PC-9 (cell line): ENCODE measurements around the gene SMOC2. TPM values are rescaled to one million over a fixed set of nuclear protein-coding genes. Genes with fewer than 3 reads are reported as not detected.
A peak's percentile ranks its signal among the peaks of the same experiment; 100 is the strongest.

Source experiments
- BruUV-seq: library from RNA; stranded (reverse); fragments of 400-500 nt; replicated peaks from 2 replicates; lab custom pipeline; 2021; lab: Mats Ljungman, UMichigan
- CTCF ChIA-PET: fragments of 300-600 bp; sonication (Branson Sonifier 250); formaldehyde crosslinking; loops from one replicate; lab custom pipeline; 2022; ENCODE audit warnings: antibody characterized with exemption; lab: Charles Lee
- POLR2A ChIA-PET: fragments of 300-600 bp; sonication (Branson Sonifier 250); formaldehyde crosslinking; loops from one replicate; lab custom pipeline; 2022; ENCODE audit warnings: antibody characterized with exemption; ENCODE audit not compliant: unreplicated experiment; lab: Charles Lee
- DNase-seq, 2 experiments: peaks; one replicate each; pipeline versions ENCODE4 v3.0.0 to v3.0.0-alpha.2; 2015 to 2022; ENCODE audit warnings: mixed read lengths in 1 of 2
- H2AFZ ChIP-seq: fragments of 200-600 bp; sonication (generic); 2 replicates; pipeline ENCODE4 v1.8.1; 2017; ENCODE audit warnings: antibody characterized with exemption
- H3F3A ChIP-seq: fragments of 200-600 bp; sonication (generic); 2 replicates; pipeline ENCODE4 v1.8.1; 2017; ENCODE audit warnings: antibody characterized with exemption, mild to moderate bottlenecking, low read depth; ENCODE audit not compliant: insufficient read depth
- H3K27ac ChIP-seq: fragments of 200-600 bp; sonication (generic); 2 replicates; pipeline ENCODE4 v1.6.1; 2016; ENCODE audit warnings: mixed run types
- H3K27me3 ChIP-seq: fragments of 200-600 bp; sonication (generic); 2 replicates; pipeline ENCODE4 v1.6.1; 2016; ENCODE audit warnings: low read depth, mixed run types; ENCODE audit not compliant: insufficient read depth
- H3K36me3 ChIP-seq: fragments of 200-600 bp; sonication (generic); 2 replicates; pipeline ENCODE4 v1.6.1; 2016; ENCODE audit warnings: low read depth, mixed run types
- H3K4me1 ChIP-seq: fragments of 200-600 bp; sonication (generic); replicated peaks from 2 replicates; pipeline ENCODE4 v1.6.1; 2016; ENCODE audit warnings: mixed run types; ENCODE audit not compliant: insufficient read depth
- H3K4me2 ChIP-seq: fragments of 200-600 bp; sonication (generic); 2 replicates; pipeline ENCODE4 v1.6.1; 2017; ENCODE audit warnings: mixed run types
- H3K4me3 ChIP-seq: fragments of 200-600 bp; sonication (generic); 2 replicates; pipeline ENCODE4 v1.6.1; 2016; ENCODE audit warnings: mixed run types
- H3K79me2 ChIP-seq: fragments of 200-600 bp; sonication (generic); 2 replicates; pipeline ENCODE4 v1.6.1; 2017; ENCODE audit warnings: low read depth, mixed run types
- H3K9me2 ChIP-seq: fragments of 200-600 bp; sonication (generic); 2 replicates; pipeline ENCODE4 v1.8.1; 2017; ENCODE audit warnings: mild to moderate bottlenecking; ENCODE audit not compliant: insufficient read depth
- H3K9me3 ChIP-seq: fragments of 200-600 bp; sonication (generic); 2 replicates; pipeline ENCODE4 v1.8.1; 2016; ENCODE audit warnings: low read depth; ENCODE audit not compliant: insufficient read depth
- H4K20me1 ChIP-seq: fragments of 200-600 bp; sonication (generic); 2 replicates; pipeline ENCODE4 v1.8.1; 2017; ENCODE audit not compliant: insufficient read depth
- EZH2 ChIP-seq: fragments of 200-600 bp; sonication (generic); IDR thresholded peaks from 2 replicates; pipeline ENCODE4 v1.8.0; 2017; ENCODE audit warnings: antibody characterized with exemption, low read depth
- intact Hi-C: fragments of 100-400 bp; cut with micrococcal nuclease; formaldehyde crosslinking; loops from one replicate; pipeline ENCODE4 v1.10.0; 2022; ENCODE audit not compliant: unreplicated experiment
- total RNA-seq: library from RNA; stranded (reverse); gene quantifications from 2 replicates; pipeline ENCODE4 v1.2.3, GENCODE V29; 2021
- TF ChIP-seq, protein P1 (sequence below): fragments of 200-600 bp; sonication (generic); conservative IDR thresholded peaks from 2 replicates; pipeline ENCODE4 v1.6.1; 2017; ENCODE audit warnings: mixed run types, antibody characterized with exemption, mild to moderate bottlenecking, moderate library complexity

The SMOC2 gene
- total RNA-seq, 1 experiment from 2014 or later = not detected

DNA sequence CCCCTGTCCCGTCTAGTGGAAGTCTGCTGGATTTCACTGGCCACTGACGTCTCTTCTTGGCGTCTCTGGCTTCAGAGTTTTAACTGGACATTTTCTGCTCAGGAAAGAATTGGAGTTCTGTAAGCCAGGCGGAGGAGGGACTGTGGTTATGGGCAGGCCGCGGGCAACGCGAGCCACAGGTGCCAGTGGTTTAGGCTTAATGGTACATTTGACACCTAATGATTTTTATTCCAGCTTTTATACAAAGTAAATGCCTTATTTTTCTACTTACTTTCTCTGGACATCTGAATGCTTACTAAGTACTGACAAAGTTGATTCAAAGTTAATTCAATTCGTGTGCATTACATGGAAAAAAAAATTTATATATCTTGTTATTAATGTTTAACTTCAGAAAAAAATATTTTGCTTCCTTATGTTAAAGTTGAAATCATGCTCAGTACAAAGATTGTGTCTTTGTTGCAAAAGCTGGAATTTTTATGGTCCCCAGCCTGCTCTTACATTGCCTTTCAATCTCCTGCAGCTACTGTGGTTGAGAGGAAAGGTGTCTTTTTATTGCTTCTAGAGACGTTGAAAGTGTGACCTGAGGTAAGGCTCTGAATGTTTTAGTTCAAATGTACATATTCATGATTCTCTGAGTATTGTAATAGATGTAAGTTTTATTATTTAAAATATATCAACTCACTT lies 231.0 kb downstream of the SMOC2 start:
- H3K27me3 ChIP-seq = no peaks in the 10 kb centered on the region
- no peak for TF ChIP-seq EZH2
- TF ChIP-seq, protein P1, sequence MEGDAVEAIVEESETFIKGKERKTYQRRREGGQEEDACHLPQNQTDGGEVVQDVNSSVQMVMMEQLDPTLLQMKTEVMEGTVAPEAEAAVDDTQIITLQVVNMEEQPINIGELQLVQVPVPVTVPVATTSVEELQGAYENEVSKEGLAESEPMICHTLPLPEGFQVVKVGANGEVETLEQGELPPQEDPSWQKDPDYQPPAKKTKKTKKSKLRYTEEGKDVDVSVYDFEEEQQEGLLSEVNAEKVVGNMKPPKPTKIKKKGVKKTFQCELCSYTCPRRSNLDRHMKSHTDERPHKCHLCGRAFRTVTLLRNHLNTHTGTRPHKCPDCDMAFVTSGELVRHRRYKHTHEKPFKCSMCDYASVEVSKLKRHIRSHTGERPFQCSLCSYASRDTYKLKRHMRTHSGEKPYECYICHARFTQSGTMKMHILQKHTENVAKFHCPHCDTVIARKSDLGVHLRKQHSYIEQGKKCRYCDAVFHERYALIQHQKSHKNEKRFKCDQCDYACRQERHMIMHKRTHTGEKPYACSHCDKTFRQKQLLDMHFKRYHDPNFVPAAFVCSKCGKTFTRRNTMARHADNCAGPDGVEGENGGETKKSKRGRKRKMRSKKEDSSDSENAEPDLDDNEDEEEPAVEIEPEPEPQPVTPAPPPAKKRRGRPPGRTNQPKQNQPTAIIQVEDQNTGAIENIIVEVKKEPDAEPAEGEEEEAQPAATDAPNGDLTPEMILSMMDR = no peak
- H4K20me1 ChIP-seq = no peaks in the 10 kb centered on the region
- ChIA-PET POLR2A (no interaction called here), CTCF (no interaction called here)
- no peak for DNase-seq
- no peak overlapping the region for H2AFZ ChIP-seq
- H3K4me1 ChIP-seq = peaks cover 17% of the 10 kb centered on the region
- H3K27ac ChIP-seq = no peak overlapping the region
- no peaks in the 10 kb centered on the region for H3K79me2 ChIP-seq
- no peaks in the 10 kb centered on the region for H3K9me2 ChIP-seq
- H3K4me3 ChIP-seq = no peak overlapping the region
- H3F3A ChIP-seq = peaks cover 5% of the 10 kb centered on the region
- H3K4me2 ChIP-seq = no peak overlapping the region
- BruUV-seq = no TSS peak
- no peaks in the 10 kb centered on the region; the same call in 1 of the 2 replicates for H3K9me3 ChIP-seq
- intact Hi-C loops = no loop called here
- no peaks in the 10 kb centered on the region for H3K36me3 ChIP-seq

DNA sequence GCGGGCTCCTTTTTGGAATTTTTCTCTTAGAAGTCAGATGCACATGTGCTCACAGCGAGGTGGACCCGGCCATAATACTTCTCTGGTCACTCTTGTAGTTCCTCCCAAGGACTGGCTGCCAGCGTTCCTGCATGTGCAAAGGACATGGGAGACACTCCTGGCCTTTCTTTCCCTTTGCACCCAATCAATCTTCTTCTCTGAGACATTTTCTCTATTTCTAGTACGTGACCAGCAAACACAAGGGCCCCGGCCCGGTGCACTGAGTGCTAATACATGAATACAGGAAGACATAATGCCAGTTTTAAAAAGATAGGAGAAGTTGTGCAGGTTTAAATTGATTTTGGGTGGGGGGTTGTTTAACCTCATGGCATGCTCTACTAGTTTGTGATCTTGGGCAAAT lies 233.6 kb downstream of the SMOC2 start:
- BruUV-seq = no TSS peak
- Histone ChIP-seq H3K36me3 (no peaks in the 10 kb centered on the region; the same call in 1 of the 2 replicates), H3K9me3 (no peaks in the 10 kb centered on the region; the same call in 1 of the 2 replicates), H3K79me2 (no peaks in the 10 kb centered on the region), H4K20me1 (no peaks in the 10 kb centered on the region), H3K27ac (no peak overlapping the region), H3K27me3 (no peaks in the 10 kb centered on the region), H3K4me1 (peaks cover 37% of the 10 kb centered on the region), H3K4me3 (no peak overlapping the region), H3K9me2 (no peaks in the 10 kb centered on the region), H2AFZ (no peak overlapping the region), H3K4me2 (no peak overlapping the region), H3F3A (peaks cover 21% of the 10 kb centered on the region)
- no peak for TF ChIP-seq EZH2
- TF ChIP-seq, protein P1 = no peak
- intact Hi-C loops = no loop called here
- ChIA-PET CTCF (no interaction called here), POLR2A (no interaction called here)
- no peak for DNase-seq

- no peak for TF ChIP-seq EZH2
- TF ChIP-seq, protein P1 = no peak
- intact Hi-C loops = loop anchor here (5.0 kb wide), 1 partner anchor 33 kb away; no protein-coding TSS in a partner anchor
- no peaks in the 10 kb centered on the region; the same call in 1 of the 2 replicates for H3K36me3 ChIP-seq
- H3K9me3 ChIP-seq = no peaks in the 10 kb centered on the region; the same call in 1 of the 2 replicates
- ChIA-PET CTCF (no interaction called here), POLR2A (interaction anchor here (0.7 kb wide), 1 partner anchor 13 kb away, joined by 5 read pairs; no protein-coding TSS in a partner anchor)
- BruUV-seq = no TSS peak
- peaks cover 24% of the 10 kb centered on the region for H3F3A ChIP-seq
- peak overlapping the region; percentile 97; the same call in 1 of the 2 replicates for H3K27ac ChIP-seq
- H3K9me2 ChIP-seq = no peaks in the 10 kb centered on the region
- H4K20me1 ChIP-seq = no peaks in the 10 kb centered on the region
- DNase-seq = no peak
- H3K4me2 ChIP-seq = no peak overlapping the region
- no peaks in the 10 kb centered on the region for H3K27me3 ChIP-seq
- no peak overlapping the region for H3K4me3 ChIP-seq
- peaks cover 42% of the 10 kb centered on the region for H3K4me1 ChIP-seq
- H3K79me2 ChIP-seq = no peaks in the 10 kb centered on the region
- H2AFZ ChIP-seq = no peak overlapping the region
Observed at GRCh38 chr6:168675375-168675774, 234.4 kb downstream of the SMOC2 start.
